Ishikawa (cell line): ENCODE measurements around the gene ANGPT4.

Experiments
- CEBPB ChIP-seq: IDR thresholded peaks from 2 replicates; pipeline ENCODE4 v1.6.1; 2012
- CREB1 ChIP-seq: IDR thresholded peaks from 2 replicates; pipeline ENCODE4 v1.6.1; 2012; ENCODE audit warnings: low read depth
- EP300 ChIP-seq: IDR thresholded peaks from 2 replicates; pipeline ENCODE4 v1.6.1; 2012; ENCODE audit warnings: borderline replicate concordance
- FOXM1 ChIP-seq: IDR thresholded peaks from 2 replicates; pipeline ENCODE4 v1.6.1; 2012; ENCODE audit warnings: low read depth, borderline replicate concordance
- NFIC ChIP-seq: IDR thresholded peaks from 2 replicates; pipeline ENCODE4 v1.6.1; 2012
- TAF1 ChIP-seq: IDR thresholded peaks from 2 replicates; pipeline ENCODE4 v1.6.1; 2012; ENCODE audit warnings: low read depth, mild to moderate bottlenecking
- TCF12 ChIP-seq: IDR thresholded peaks from 2 replicates; pipeline ENCODE4 v1.6.1; 2012; ENCODE audit warnings: low read depth
- TEAD4 ChIP-seq: IDR thresholded peaks from 2 replicates; pipeline ENCODE4 v1.6.1; 2012
- YY1 ChIP-seq: IDR thresholded peaks from 2 replicates; pipeline ENCODE4 v1.6.1; 2012; ENCODE audit warnings: low read depth
- ZBTB7A ChIP-seq: IDR thresholded peaks from 2 replicates; pipeline ENCODE4 v1.6.1; 2012; ENCODE audit warnings: low read depth
- TF ChIP-seq, protein P1 (sequence below): IDR thresholded peaks from 2 replicates; pipeline ENCODE4 v1.6.1; 2012
- TF ChIP-seq, protein P2 (sequence below): IDR thresholded peaks from 2 replicates; pipeline ENCODE4 v1.6.1; 2012
- TF ChIP-seq, protein P3 (sequence below): IDR thresholded peaks from 2 replicates; pipeline ENCODE4 v1.6.1; 2012; ENCODE audit warnings: low read depth, mild to moderate bottlenecking

DNA sequence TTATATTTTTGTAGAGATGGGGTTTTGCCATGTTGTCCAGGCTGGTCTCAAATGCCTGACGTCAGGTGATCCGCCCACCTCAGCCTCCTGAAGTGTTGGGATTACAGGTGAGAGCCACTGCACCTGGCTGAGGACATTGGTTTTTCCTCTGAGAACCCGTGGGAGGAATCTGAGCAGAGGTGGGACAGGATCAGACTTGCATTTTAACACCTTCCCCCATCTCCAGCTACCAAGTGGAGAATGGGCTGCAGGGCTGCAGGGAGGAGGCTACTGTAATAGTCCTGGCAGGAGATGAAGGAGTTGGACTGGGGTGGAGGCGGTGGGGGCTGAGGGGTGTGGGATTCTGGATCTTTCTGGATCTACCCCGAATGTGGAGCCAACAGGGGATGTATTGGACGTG lies 58.1 kb downstream of the ANGPT4 start:
- TF ChIP-seq, protein P1, sequence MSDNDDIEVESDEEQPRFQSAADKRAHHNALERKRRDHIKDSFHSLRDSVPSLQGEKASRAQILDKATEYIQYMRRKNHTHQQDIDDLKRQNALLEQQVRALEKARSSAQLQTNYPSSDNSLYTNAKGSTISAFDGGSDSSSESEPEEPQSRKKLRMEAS = no peak
- TF ChIP-seq TEAD4 (no peak), EP300 (no peak), CREB1 (no peak), YY1 (no peak), CEBPB (no peak), ZBTB7A (no peak), TAF1 (no peak), NFIC (no peak), FOXM1 (no peak), TCF12 (no peak)
- TF ChIP-seq, protein P2, sequence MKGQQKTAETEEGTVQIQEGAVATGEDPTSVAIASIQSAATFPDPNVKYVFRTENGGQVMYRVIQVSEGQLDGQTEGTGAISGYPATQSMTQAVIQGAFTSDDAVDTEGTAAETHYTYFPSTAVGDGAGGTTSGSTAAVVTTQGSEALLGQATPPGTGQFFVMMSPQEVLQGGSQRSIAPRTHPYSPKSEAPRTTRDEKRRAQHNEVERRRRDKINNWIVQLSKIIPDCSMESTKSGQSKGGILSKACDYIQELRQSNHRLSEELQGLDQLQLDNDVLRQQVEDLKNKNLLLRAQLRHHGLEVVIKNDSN = no peak
- TF ChIP-seq, protein P3, sequence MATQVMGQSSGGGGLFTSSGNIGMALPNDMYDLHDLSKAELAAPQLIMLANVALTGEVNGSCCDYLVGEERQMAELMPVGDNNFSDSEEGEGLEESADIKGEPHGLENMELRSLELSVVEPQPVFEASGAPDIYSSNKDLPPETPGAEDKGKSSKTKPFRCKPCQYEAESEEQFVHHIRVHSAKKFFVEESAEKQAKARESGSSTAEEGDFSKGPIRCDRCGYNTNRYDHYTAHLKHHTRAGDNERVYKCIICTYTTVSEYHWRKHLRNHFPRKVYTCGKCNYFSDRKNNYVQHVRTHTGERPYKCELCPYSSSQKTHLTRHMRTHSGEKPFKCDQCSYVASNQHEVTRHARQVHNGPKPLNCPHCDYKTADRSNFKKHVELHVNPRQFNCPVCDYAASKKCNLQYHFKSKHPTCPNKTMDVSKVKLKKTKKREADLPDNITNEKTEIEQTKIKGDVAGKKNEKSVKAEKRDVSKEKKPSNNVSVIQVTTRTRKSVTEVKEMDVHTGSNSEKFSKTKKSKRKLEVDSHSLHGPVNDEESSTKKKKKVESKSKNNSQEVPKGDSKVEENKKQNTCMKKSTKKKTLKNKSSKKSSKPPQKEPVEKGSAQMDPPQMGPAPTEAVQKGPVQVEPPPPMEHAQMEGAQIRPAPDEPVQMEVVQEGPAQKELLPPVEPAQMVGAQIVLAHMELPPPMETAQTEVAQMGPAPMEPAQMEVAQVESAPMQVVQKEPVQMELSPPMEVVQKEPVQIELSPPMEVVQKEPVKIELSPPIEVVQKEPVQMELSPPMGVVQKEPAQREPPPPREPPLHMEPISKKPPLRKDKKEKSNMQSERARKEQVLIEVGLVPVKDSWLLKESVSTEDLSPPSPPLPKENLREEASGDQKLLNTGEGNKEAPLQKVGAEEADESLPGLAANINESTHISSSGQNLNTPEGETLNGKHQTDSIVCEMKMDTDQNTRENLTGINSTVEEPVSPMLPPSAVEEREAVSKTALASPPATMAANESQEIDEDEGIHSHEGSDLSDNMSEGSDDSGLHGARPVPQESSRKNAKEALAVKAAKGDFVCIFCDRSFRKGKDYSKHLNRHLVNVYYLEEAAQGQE = no peak
